HG03571 (cell line): Measurements from ENCODE around the gene PCSK9.

Experiments
- ATAC-seq: cut with Tn5 transposase; IDR thresholded peaks from one replicate; pipeline ENCODE4 v1.9.1; 2021; ENCODE audit not compliant: unreplicated experiment

The PCSK9 gene

DNA sequence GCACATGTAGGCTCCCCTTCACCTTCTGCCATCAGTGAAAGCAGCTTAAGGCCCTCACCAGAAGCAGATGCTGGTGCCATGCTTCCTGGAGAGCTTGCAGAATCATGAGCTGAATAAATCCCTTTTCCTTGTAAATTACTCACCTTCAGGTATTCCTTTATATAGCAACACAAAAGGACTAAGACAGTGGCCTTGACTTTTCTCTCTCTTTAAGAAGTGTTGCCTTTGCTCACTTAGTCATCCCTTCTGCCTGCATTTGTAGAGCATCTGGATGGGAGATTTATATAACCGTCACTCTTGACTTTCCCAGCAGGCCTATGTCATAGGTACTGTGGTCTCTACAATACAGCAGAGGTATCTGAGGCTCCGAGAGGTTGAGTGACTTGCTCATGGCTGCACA is 3.7 kb downstream of the PCSK9 start:
- no peak for ATAC-seq

DNA sequence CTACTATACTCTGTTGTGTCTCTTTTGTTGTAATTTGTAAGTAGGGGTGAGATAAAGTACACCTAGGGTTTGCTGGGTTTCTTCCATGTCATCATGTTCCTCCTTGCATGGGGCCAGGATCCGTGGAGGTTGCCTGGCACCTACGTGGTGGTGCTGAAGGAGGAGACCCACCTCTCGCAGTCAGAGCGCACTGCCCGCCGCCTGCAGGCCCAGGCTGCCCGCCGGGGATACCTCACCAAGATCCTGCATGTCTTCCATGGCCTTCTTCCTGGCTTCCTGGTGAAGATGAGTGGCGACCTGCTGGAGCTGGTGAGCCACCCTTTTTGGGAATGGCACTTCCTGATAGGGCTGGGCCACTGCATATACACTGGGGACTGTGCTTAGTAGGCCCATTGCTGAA is 4.4 kb downstream of the PCSK9 start:
- no peak for ATAC-seq

GRCh38 chr1:55044617-55045397 is 5.5 kb downstream of the PCSK9 start:
- no peak for ATAC-seq

- ATAC-seq = no peak
Measured at GRCh38 chr1:55045430-55045829, 6.1 kb downstream of the PCSK9 start.

- no peak for ATAC-seq
Measured at GRCh38 chr1:55046871-55047270, 7.5 kb downstream of the PCSK9 start.

DNA sequence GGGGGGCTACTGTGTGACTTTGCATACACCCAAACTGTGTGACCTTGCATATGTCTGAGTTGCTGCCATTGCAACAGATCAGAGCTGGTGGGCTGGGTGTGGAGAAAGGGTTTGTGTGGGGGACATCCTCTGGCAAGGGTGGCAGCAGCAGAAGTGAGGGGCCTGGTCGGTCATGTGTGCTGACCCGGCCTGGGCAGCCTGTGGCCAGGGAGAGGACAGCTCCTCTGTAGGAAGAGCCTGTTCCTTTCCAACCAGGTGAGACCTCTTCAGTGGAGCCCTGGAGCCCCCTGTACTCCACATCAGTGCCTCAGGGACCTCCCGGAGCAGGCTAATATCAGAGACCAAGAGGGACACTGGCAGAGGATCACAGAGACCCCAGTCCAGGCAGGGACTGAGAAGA is 8.3 kb downstream of the PCSK9 start:
- ATAC-seq = no peak

- no peak for ATAC-seq
Measured at GRCh38 chr1:55048453-55049270, 9.3 kb downstream of the PCSK9 start.

- ATAC-seq = no peak
Measured at GRCh38 chr1:55049271-55049913, 10.0 kb downstream of the PCSK9 start.

DNA sequence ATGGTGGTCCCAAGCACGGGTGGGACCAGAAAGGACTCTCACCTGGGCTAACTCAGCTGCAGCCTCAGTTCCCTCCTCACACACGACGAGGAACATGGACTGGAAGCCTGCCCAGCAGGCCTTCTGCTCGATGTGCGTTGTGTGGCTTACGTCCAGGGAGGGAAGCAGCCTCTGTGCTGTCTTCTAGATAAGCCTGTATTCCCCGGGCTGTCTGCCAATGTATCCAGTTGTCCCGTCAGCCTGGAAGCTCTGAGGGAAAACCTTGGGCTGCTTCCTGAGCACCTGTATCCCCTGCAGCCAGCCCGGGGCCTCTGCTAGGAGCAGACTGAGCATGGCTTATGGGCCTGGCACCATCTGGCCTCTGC is 10.5 kb downstream of the PCSK9 start:
- ATAC-seq = no peak

DNA sequence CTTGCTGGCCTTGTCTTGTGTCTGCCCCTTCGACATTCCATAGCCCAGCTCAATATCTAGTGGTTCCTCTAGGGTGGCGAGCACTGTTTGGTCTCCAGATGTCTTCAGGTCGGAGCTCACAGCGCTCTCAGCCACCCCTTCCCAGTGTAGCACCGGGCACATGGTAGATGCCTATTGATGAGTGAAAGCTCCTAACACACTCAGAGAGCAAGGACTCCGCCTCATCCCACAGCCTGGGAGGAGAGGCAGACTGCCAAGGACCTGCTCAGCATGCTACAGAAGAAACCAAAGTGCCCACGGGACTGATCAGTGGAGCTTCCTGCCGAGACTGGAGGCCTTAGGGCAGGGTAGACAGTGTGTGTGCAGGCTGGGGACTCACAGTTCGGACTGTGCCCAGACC is 10.9 kb downstream of the PCSK9 start:
- no peak for ATAC-seq

DNA sequence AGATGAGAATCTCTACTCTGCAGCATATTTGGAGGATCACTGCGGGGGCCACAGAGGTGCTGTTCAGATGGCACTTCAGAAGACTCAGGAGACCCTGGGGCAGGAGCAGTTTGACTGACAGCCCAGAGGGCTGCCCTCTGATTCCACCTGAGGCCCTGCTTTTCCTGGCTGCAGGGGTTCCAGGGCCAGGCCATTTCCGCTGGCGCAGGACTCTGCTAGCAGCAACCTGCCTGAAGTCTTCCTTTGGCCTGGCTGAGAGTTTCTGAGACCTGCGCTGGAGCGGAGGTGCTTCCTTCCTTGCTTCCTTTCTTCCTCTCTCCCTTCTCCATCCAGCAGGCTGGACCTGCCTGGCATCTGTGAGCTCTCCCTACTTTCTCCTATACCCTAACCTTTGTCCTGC is 11.8 kb downstream of the PCSK9 start:
- ATAC-seq = no peak

DNA sequence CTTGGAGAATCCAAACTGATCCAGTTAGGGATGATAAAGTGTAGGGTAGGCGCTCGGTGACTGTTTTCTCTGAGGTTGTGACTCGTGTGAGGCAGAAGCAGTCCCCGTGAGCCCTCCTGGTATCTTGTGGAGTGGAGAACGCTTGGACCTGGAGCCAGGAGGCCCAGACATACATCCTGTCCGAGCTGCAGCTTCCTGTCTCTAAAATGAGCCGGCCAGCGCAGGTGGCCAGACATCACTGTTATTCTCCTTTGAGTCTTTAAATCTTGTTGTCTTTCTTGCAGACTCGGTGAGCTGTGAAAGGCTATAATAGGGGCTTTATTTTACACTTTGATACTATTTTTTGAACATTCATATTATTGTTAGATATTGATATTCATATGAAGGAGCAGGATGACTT is 12.3 kb downstream of the PCSK9 start:
- ATAC-seq = no peak

- ATAC-seq = no peak
Measured at GRCh38 chr1:55052221-55053142, 13.1 kb downstream of the PCSK9 start.

GRCh38 chr1:55053265-55053954 is 14.1 kb downstream of the PCSK9 start:
- no peak for ATAC-seq

DNA sequence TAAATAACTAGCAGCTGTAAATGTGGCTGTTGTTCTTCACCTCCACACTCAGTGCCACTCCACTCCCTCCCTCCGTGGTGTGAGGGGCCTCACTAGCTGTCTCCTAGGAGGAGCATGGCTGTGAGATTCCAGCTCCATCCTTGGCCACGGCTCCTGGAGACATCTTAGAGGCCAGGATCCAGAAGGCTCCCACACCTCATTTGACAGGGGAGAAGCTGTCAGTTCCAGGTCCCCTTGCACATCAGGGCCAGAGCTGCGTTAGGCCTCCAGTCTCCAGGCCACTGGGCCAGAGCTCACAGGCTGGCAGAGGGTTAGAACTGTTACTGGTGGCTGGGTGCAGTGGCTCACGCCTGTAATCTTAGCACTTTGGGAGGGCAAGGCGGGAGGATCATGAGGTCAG is 15.0 kb downstream of the PCSK9 start:
- no peak for ATAC-seq

- no peak for ATAC-seq
Measured at GRCh38 chr1:55055084-55055882, 15.9 kb downstream of the PCSK9 start.

GRCh38 chr1:55055951-55056631 is 16.7 kb downstream of the PCSK9 start:
- ATAC-seq = no peak

DNA sequence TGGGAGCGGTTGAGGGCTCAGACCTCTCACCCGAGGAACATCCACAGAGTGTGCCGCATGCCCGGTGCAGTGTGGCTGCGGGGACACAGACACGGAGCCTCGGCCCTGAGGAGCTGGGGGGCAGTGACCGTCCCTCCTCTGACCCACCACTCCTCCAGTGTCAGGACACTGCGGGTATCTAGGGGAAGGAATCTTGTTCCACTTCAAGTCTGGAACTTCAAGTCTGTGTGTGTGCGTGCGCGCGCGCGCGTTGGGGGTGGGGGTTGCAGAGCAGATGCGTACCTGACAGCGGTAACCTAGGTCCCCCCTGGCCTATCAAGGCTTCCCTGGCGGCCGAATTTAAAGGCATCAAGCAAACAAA is 17.3 kb downstream of the PCSK9 start:
- no peak for ATAC-seq
